ENCODE data around the gene SNX15. TPM values are rescaled to one million over a fixed set of nuclear protein-coding genes. Genes with fewer than 3 reads are reported as not detected.

Gene SNX15
- total and polyA plus RNA-seq, 2 experiments from 2014 or later: 12.9 to 27.3 TPM

DNA sequence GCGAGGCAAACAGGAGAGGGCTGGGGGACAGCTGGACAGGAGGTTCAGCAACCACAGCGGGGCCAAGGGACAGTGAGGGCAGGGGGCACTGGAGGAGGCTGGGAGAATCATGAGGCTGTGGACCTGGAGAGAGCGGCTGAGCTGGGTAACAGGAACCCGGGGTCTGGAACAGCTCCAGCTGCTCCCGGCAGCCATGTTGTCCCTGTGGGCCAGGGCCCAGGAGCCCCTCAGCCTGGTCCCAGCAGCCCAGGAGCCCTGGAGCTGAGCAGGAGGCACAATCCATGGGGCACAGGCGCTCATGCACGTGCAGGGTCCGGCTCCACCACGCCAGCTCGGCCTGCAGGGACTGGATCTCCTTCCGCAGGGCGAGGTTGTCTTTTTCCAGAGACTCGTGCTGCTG lies 37.8 kb upstream of the SNX15 start:
- no peaks in the 10 kb centered on the region for H4K20me1 ChIP-seq (ENCODE audit: insufficient read depth, poor library complexity, severe bottlenecking)
- H3K4me1 ChIP-seq (ENCODE audit: insufficient read depth): no peaks in the 10 kb centered on the region
- no peak overlapping the region for H3K27ac ChIP-seq
- no peak overlapping the region for H2AFZ ChIP-seq
- H3K36me3 ChIP-seq (replicated peaks; ENCODE audit: insufficient read depth, low read depth): no peaks in the 10 kb centered on the region
- no peaks in the 10 kb centered on the region for H3K9me2 ChIP-seq (replicated peaks; ENCODE audit: insufficient read depth)
- H3K4me3 ChIP-seq: no peak overlapping the region
- H3K27me3 ChIP-seq: no peaks in the 10 kb centered on the region
- no peaks in the 10 kb centered on the region for H3K79me2 ChIP-seq
- no peaks in the 10 kb centered on the region for H3K9me3 ChIP-seq (ENCODE audit: low read depth)
- DNase-seq (ENCODE audit: low spot score): no peak
- TF ChIP-seq, protein P1, sequence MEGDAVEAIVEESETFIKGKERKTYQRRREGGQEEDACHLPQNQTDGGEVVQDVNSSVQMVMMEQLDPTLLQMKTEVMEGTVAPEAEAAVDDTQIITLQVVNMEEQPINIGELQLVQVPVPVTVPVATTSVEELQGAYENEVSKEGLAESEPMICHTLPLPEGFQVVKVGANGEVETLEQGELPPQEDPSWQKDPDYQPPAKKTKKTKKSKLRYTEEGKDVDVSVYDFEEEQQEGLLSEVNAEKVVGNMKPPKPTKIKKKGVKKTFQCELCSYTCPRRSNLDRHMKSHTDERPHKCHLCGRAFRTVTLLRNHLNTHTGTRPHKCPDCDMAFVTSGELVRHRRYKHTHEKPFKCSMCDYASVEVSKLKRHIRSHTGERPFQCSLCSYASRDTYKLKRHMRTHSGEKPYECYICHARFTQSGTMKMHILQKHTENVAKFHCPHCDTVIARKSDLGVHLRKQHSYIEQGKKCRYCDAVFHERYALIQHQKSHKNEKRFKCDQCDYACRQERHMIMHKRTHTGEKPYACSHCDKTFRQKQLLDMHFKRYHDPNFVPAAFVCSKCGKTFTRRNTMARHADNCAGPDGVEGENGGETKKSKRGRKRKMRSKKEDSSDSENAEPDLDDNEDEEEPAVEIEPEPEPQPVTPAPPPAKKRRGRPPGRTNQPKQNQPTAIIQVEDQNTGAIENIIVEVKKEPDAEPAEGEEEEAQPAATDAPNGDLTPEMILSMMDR (IDR thresholded peaks at IDR 0.05; ENCODE audit: poor library complexity): no peak
- TF ChIP-seq EZH2phosphoT487 (IDR thresholded peaks at IDR 0.05; ENCODE audit: low read depth, severe bottlenecking, unreplicated experiment) (no peak), EZH2 (IDR thresholded peaks at IDR 0.05; ENCODE audit: borderline replicate concordance) (no peak)
- no peak overlapping the region for H3K4me2 ChIP-seq
- WGBS (ENCODE audit: low lambda C conversion rate, missing lambda C conversion rate): 91% methylated on average over 12 of the region's 13 CpGs

DNA sequence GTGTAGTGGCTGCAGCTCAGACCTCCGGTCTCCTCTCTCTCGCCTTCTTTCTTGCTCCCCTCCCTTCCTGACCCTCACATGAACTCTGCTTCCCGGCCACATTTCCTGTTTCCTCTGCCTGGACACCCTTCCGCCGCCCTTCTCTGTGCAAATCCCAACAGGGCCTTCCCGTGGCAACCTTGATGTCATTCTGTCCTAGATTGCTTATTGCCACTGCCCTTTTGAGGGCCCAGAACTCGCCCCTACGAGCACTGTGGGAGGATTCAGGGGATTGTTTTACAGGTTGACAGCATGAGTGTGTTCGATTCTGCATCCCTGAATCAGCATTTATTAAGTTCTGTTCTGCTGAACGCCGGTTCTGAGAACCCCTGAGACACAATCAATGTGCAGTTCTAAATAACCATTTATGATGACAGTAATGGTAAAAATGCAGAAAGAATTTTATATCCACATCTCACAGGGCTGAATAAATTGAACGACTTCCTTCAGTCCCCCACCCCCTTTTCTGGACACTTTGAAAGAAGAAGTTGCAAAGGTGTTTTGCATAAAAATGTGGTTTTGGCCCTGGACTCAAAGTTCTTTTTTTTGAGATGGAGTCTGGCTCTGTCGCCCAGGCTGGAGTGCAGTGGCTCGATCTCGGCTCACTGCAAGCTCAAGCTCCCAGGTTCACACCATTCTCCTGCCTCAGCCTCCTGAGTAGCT lies 36.9 kb upstream of the SNX15 start:
- WGBS (ENCODE audit: low lambda C conversion rate, missing lambda C conversion rate): 65% methylated on average over 15 of the region's 15 CpGs
- Histone ChIP-seq H3K79me2 (no peaks in the 10 kb centered on the region), H3K4me2 (no peak overlapping the region), H3K27ac (no peak overlapping the region), H3K36me3 (replicated peaks; ENCODE audit: insufficient read depth, low read depth) (no peaks in the 10 kb centered on the region), H3K4me3 (no peak overlapping the region), H3K27me3 (no peaks in the 10 kb centered on the region), H2AFZ (no peak overlapping the region), H4K20me1 (ENCODE audit: insufficient read depth, poor library complexity, severe bottlenecking) (no peaks in the 10 kb centered on the region), H3K9me2 (replicated peaks; ENCODE audit: insufficient read depth) (no peaks in the 10 kb centered on the region), H3K9me3 (ENCODE audit: low read depth) (no peaks in the 10 kb centered on the region), H3K4me1 (ENCODE audit: insufficient read depth) (no peaks in the 10 kb centered on the region)
- DNase-seq (ENCODE audit: low spot score): no peak
- TF ChIP-seq, protein P1 (IDR thresholded peaks at IDR 0.05; ENCODE audit: poor library complexity): no peak
- TF ChIP-seq EZH2phosphoT487 (IDR thresholded peaks at IDR 0.05; ENCODE audit: low read depth, severe bottlenecking, unreplicated experiment) (no peak), EZH2 (IDR thresholded peaks at IDR 0.05; ENCODE audit: borderline replicate concordance) (no peak)

DNA sequence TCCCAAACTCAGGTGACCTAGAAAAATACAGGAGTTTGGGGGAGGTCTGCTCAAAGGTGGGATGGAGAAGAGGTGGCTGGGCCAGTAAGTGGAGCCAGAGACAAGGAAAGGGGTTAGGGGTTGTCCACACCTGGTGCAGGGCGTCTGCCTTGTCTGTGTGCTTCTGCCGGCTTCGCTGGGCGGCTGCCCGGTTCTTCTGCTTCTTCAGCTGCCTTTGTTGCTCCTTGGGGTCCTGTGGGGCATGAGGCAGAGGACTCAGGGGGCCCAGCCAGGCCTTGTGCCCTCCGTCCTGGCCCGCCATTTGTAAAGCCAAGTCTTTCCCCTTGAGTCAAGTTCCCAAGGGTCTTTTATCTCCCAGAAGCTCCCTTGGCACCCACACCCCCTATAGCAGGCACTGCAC lies 32.9 kb upstream of the SNX15 start:
- Histone ChIP-seq H3K4me2 (no peak overlapping the region), H3K27me3 (no peaks in the 10 kb centered on the region), H4K20me1 (ENCODE audit: insufficient read depth, poor library complexity, severe bottlenecking) (no peaks in the 10 kb centered on the region), H3K4me3 (no peak overlapping the region), H3K4me1 (ENCODE audit: insufficient read depth) (peaks cover 21% of the 10 kb centered on the region), H3K9me2 (replicated peaks; ENCODE audit: insufficient read depth) (no peaks in the 10 kb centered on the region), H3K27ac (no peak overlapping the region), H3K79me2 (no peaks in the 10 kb centered on the region), H3K9me3 (ENCODE audit: low read depth) (no peaks in the 10 kb centered on the region), H3K36me3 (replicated peaks; ENCODE audit: insufficient read depth, low read depth) (no peaks in the 10 kb centered on the region), H2AFZ (no peak overlapping the region)
- WGBS (ENCODE audit: low lambda C conversion rate, missing lambda C conversion rate): 95% methylated on average over 7 of the region's 7 CpGs
- DNase-seq (ENCODE audit: low spot score): no peak
- TF ChIP-seq EZH2phosphoT487 (IDR thresholded peaks at IDR 0.05; ENCODE audit: low read depth, severe bottlenecking, unreplicated experiment) (no peak), EZH2 (IDR thresholded peaks at IDR 0.05; ENCODE audit: borderline replicate concordance) (no peak)
- TF ChIP-seq, protein P1 (IDR thresholded peaks at IDR 0.05; ENCODE audit: poor library complexity): no peak

All from hepatocyte (in vitro differentiated cells).